SK-N-MC (cell line): ENCODE measurements around the gene RTN3.

Experiments used
- EZH2 ChIP-seq: fragments of 200-600 bp; sonication (generic); IDR thresholded peaks from one replicate; pipeline ENCODE4 v1.6.1; 2017; ENCODE audit warnings: antibody characterized with exemption
- FOXP2 ChIP-seq: optimal IDR thresholded peaks from 2 replicates; pipeline ENCODE3; 2011; ENCODE audit warnings: mild to moderate bottlenecking, moderate library complexity; ENCODE audit not compliant: insufficient read depth; ENCODE audit errors: extremely low read length, control extremely low read depth
- POLR2AphosphoS5 ChIP-seq: IDR thresholded peaks from 2 replicates; pipeline ENCODE4 v1.6.1; 2012; ENCODE audit warnings: mild to moderate bottlenecking, low read depth, low read length, borderline replicate concordance

- TF ChIP-seq EZH2 (no peak), POLR2AphosphoS5 (no peak), FOXP2 (no peak)
These were observed 8.3 kb upstream of the RTN3 start for GRCh38 chr11:63672936-63673539.
